ENCODE results near the gene GGCX. TPM values are rescaled to one million over a fixed set of nuclear protein-coding genes. Genes with fewer than 3 reads are reported as not detected.

Gene GGCX
- total and polyA plus RNA-seq, 2 donors (not counting 3 experiments of a cell fraction or from before 2014, with no cell fraction given) = 48.0 to 62.7 TPM

DNA sequence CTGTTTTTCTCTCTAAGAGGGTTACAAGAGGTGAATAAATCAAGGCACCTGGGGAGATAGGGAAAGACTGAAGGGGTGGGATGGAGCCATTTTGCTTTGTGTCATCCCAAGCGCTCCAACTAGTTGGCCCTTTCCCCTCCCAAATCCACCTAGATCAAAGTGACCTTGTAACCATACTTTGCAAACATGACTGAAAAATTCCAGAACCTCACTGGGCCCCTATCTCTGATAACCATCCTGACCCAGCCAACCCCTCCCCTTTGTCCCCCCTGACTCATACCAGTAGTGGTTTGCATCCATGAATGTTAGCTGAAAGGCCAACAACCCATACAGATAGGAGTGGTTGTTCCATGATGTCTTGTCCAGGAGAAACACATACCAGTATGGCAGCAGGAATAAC lies 3.1 kb downstream of the GGCX start:
- H4K20me1 ChIP-seq (replicated peaks; ENCODE audit: control insufficient read depth, extremely low read depth, insufficient read depth, low read length) = no peaks in the 10 kb centered on the region
- BruUV-seq (replicated peaks) = no TSS peak
- no peaks in the 10 kb centered on the region for H3K27me3 ChIP-seq (ENCODE audit: control insufficient read depth in 2 of 2, insufficient read depth in 2 of 2, low read length in 2 of 2)
- H3K36me3 ChIP-seq (ENCODE audit: control insufficient read depth in 2 of 2, extremely low read depth in 1 of 2, insufficient read depth in 2 of 2, low read length in 2 of 2) = peaks cover 10 to 25% of the 10 kb centered on the region in 2 experiments
- H3K79me2 ChIP-seq (ENCODE audit: control insufficient read depth, insufficient read depth, low read length) = peaks cover 26% of the 10 kb centered on the region
- ChIA-PET CTCF (no interaction called here), POLR2A (no interaction called here)
- H3K9me3 ChIP-seq (replicated peaks; ENCODE audit: control insufficient read depth, insufficient read depth, low read length) = no peaks in the 10 kb centered on the region
- TF ChIP-seq, protein P1, sequence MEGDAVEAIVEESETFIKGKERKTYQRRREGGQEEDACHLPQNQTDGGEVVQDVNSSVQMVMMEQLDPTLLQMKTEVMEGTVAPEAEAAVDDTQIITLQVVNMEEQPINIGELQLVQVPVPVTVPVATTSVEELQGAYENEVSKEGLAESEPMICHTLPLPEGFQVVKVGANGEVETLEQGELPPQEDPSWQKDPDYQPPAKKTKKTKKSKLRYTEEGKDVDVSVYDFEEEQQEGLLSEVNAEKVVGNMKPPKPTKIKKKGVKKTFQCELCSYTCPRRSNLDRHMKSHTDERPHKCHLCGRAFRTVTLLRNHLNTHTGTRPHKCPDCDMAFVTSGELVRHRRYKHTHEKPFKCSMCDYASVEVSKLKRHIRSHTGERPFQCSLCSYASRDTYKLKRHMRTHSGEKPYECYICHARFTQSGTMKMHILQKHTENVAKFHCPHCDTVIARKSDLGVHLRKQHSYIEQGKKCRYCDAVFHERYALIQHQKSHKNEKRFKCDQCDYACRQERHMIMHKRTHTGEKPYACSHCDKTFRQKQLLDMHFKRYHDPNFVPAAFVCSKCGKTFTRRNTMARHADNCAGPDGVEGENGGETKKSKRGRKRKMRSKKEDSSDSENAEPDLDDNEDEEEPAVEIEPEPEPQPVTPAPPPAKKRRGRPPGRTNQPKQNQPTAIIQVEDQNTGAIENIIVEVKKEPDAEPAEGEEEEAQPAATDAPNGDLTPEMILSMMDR (IDR thresholded peaks at IDR 0.05; ENCODE audit: extremely low read depth in 1 of 2, insufficient read depth in 1 of 2, low read depth in 1 of 2, low read length in 2 of 2) = no peak
- TF ChIP-seq, protein P2, sequence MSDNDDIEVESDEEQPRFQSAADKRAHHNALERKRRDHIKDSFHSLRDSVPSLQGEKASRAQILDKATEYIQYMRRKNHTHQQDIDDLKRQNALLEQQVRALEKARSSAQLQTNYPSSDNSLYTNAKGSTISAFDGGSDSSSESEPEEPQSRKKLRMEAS (IDR thresholded peaks at IDR 0.05; ENCODE audit: insufficient read depth, insufficient read length) = no peak
- TF ChIP-seq GATA2 (IDR thresholded peaks at IDR 0.05; ENCODE audit: insufficient read depth, insufficient read length, low read depth, low read length) (no peak), POLR2A (IDR thresholded peaks at IDR 0.05; ENCODE audit: low read depth, low read length) (no peak), EZH2 (IDR thresholded peaks at IDR 0.05; ENCODE audit: borderline replicate concordance, low read depth, low read length, severe bottlenecking) (no peak), JUN (IDR thresholded peaks at IDR 0.05; ENCODE audit: borderline replicate concordance, insufficient read depth, insufficient read length, low read depth) (no peak), POLR2AphosphoS5 (IDR thresholded peaks at IDR 0.05; ENCODE audit: insufficient read depth, low read depth, low read length) (no peak), MYC (IDR thresholded peaks at IDR 0.05; ENCODE audit: low read depth, low read length) (no peak), FOS (IDR thresholded peaks at IDR 0.05; ENCODE audit: borderline replicate concordance, insufficient read depth, low read length) (no peak)
- dilution Hi-C loops (cut with MboI; ENCODE audit: extremely low pct_ligation_motif_present, low sequenced_read_pairs) (no loop called here), intact Hi-C loops (cut with micrococcal nuclease) (no loop called here)
- H3K4me1 ChIP-seq (ENCODE audit: control insufficient read depth, extremely low read depth, insufficient read depth, low read length) = peaks cover 9% of the 10 kb centered on the region
- no peak overlapping the region for H2AFZ ChIP-seq (ENCODE audit: low read depth, low read length)
- DNase-seq (ENCODE audit: low read depth, low spot score) (no peak), FAIRE-seq (no peak)
- H3K9me1 ChIP-seq (replicated peaks; ENCODE audit: control insufficient read depth, extremely low read depth, insufficient read depth, low read length) = no peaks in the 10 kb centered on the region
- H3K27ac ChIP-seq (ENCODE audit: insufficient read depth, low read depth, low read length) = no peak overlapping the region
- no peak overlapping the region for H3K4me2 ChIP-seq (ENCODE audit: insufficient read depth, low read length)
- H3K4me3 ChIP-seq (replicated peaks in 1 of 3; ENCODE audit: insufficient read depth in 1 of 3, low read depth in 1 of 3, low read length in 3 of 3) = no peak overlapping the region
- no peak overlapping the region for H3K9ac ChIP-seq (replicated peaks; ENCODE audit: extremely low read depth, insufficient read depth, low read length)
